DND-41 (cell line): Measurements from ENCODE around the gene TIE1.

Experiments used
- ATAC-seq: fragments of 200-7000 bp; cut with Tn5 transposase; 3 replicates; pipeline ENCODE4 v1.9.1; 2021; ENCODE audit warnings: low read depth; ENCODE audit not compliant: insufficient read depth
- DNase-seq: peaks from one replicate; pipeline ENCODE4 v3.0.0-alpha.2; 2020
- H2AFZ ChIP-seq: 2 replicates; pipeline ENCODE4 v1.6.0; 2012; ENCODE audit warnings: low read depth, low read length
- H3K27ac ChIP-seq: 2 replicates; pipeline ENCODE4 v1.5.1; 2012; ENCODE audit warnings: low read length, inconsistent platforms
- H3K27me3 ChIP-seq: fragments of 200-600 bp; sonication (generic); 2 replicates; pipeline ENCODE4 v1.6.0; 2012; ENCODE audit warnings: low read length, mild to moderate bottlenecking, inconsistent platforms; ENCODE audit not compliant: insufficient read depth, poor library complexity
- H3K36me3 ChIP-seq: 2 replicates; pipeline ENCODE4 v1.5.1; 2012; ENCODE audit warnings: low read length, inconsistent platforms; ENCODE audit not compliant: insufficient read depth
- H3K4me1 ChIP-seq: 2 replicates; pipeline ENCODE4 v1.5.1; 2012; ENCODE audit warnings: mild to moderate bottlenecking, low read length; ENCODE audit not compliant: insufficient read depth
- H3K4me2 ChIP-seq: 2 replicates; pipeline ENCODE4 v1.6.0; 2012; ENCODE audit warnings: mild to moderate bottlenecking, moderate library complexity, low read length, inconsistent platforms; ENCODE audit not compliant: insufficient read depth
- H3K4me3 ChIP-seq, 2 experiments: fragments of 200-600 bp in 1 of 2; shearing (Covaris generic) in 1 of 2; 2 replicates each; pipeline ENCODE4 v1.5.1; 2012 to 2016; ENCODE audit warnings: inconsistent platforms in 2 of 2, low read length in 2 of 2, mild to moderate bottlenecking in 2 of 2, low read depth in 1 of 2, moderate library complexity in 1 of 2
- H3K79me2 ChIP-seq: 2 replicates; pipeline ENCODE4 v1.6.0; 2012; ENCODE audit warnings: low read length, inconsistent platforms; ENCODE audit not compliant: insufficient read depth
- H3K9ac ChIP-seq: 2 replicates; pipeline ENCODE4 v1.6.0; 2012; ENCODE audit warnings: low read depth, mild to moderate bottlenecking, inconsistent platforms, low read length, moderate library complexity
- H3K9me3 ChIP-seq: 2 replicates; pipeline ENCODE4 v1.5.1; 2012; ENCODE audit warnings: low read length, moderate library complexity, mild to moderate bottlenecking, inconsistent platforms; ENCODE audit not compliant: insufficient read depth, severe bottlenecking
- H4K20me1 ChIP-seq: 2 replicates; pipeline ENCODE4 v1.6.0; 2012; ENCODE audit warnings: low read length; ENCODE audit not compliant: insufficient read depth
- EZH2 ChIP-seq: IDR thresholded peaks from 3 replicates; pipeline ENCODE4 v1.6.1; 2012; ENCODE audit warnings: borderline replicate concordance, low read depth, mild to moderate bottlenecking, moderate library complexity, low read length, inconsistent platforms; ENCODE audit not compliant: severe bottlenecking
- TF ChIP-seq, protein P1 (sequence below): IDR thresholded peaks from 2 replicates; pipeline ENCODE4 v1.5.1; 2012; ENCODE audit warnings: borderline replicate concordance, low read length, moderate library complexity, mild to moderate bottlenecking; ENCODE audit not compliant: poor library complexity, severe bottlenecking; ENCODE audit errors: extremely low read depth

The TIE1 gene

DNA sequence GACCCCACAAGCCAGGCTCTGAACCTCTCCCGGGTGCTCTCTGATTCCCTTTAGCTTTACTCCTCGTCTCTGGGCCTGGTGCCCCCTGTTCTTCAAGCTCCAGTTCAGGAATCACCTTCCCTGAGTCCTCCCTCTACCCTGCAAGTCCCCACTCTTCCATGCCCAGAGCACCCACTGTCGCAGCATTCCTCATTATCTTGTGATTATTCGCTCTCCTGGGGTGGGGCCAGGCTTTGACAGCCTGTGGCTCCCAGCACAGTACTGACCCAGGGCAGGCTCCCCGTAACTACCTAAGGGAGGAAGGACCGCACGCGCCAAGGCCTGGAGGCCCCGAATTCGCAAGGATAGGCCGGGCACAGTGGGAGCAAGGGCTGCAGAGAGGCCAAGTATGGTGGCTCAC is 14.7 kb upstream of the TIE1 start:
- no peak overlapping the region for H3K4me2 ChIP-seq
- H3K4me1 ChIP-seq, result no peaks in the 10 kb centered on the region
- no peak for TF ChIP-seq EZH2
- TF ChIP-seq, protein P1, sequence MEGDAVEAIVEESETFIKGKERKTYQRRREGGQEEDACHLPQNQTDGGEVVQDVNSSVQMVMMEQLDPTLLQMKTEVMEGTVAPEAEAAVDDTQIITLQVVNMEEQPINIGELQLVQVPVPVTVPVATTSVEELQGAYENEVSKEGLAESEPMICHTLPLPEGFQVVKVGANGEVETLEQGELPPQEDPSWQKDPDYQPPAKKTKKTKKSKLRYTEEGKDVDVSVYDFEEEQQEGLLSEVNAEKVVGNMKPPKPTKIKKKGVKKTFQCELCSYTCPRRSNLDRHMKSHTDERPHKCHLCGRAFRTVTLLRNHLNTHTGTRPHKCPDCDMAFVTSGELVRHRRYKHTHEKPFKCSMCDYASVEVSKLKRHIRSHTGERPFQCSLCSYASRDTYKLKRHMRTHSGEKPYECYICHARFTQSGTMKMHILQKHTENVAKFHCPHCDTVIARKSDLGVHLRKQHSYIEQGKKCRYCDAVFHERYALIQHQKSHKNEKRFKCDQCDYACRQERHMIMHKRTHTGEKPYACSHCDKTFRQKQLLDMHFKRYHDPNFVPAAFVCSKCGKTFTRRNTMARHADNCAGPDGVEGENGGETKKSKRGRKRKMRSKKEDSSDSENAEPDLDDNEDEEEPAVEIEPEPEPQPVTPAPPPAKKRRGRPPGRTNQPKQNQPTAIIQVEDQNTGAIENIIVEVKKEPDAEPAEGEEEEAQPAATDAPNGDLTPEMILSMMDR, result no peak
- no peaks in the 10 kb centered on the region for H3K79me2 ChIP-seq
- H3K9ac ChIP-seq, result no peak overlapping the region
- 0 out of 2 replicates have a peak, but pooled peaks cover 2% of the 10 kb centered on the region for H4K20me1 ChIP-seq
- no peak overlapping the region for H3K4me3 ChIP-seq
- H3K9me3 ChIP-seq, result no peaks in the 10 kb centered on the region
- H3K27ac ChIP-seq, result no peak overlapping the region
- H3K27me3 ChIP-seq, result no peaks in the 10 kb centered on the region
- H3K36me3 ChIP-seq, result no peaks in the 10 kb centered on the region
- ATAC-seq (no peak), DNase-seq (no peak)
- H2AFZ ChIP-seq, result no peak overlapping the region

- 0 out of 2 replicates have a peak, but pooled peaks cover 2% of the 10 kb centered on the region for H4K20me1 ChIP-seq
- no peak overlapping the region for H3K4me2 ChIP-seq
- no peaks in the 10 kb centered on the region for H3K4me1 ChIP-seq
- TF ChIP-seq, protein P1, result no peak
- no peak for TF ChIP-seq EZH2
- no peak overlapping the region for H2AFZ ChIP-seq
- DNase-seq, result no peak
- no peaks in the 10 kb centered on the region for H3K9me3 ChIP-seq
- H3K27me3 ChIP-seq, result no peaks in the 10 kb centered on the region
- no peaks in the 10 kb centered on the region for H3K36me3 ChIP-seq
- H3K79me2 ChIP-seq, result no peaks in the 10 kb centered on the region
- H3K9ac ChIP-seq, result no peak overlapping the region
- no peak overlapping the region for H3K27ac ChIP-seq
- no peak for ATAC-seq
- no peak overlapping the region for H3K4me3 ChIP-seq
Observed at GRCh38 chr1:43286533-43286932, 14.2 kb upstream of the TIE1 start.

- DNase-seq, result no peak
- Histone ChIP-seq H3K4me3 (no peak overlapping the region), H2AFZ (no peak overlapping the region), H3K36me3 (no peaks in the 10 kb centered on the region), H4K20me1 (0 out of 2 replicates have a peak, but pooled peaks cover 2% of the 10 kb centered on the region), H3K9me3 (no peaks in the 10 kb centered on the region), H3K4me1 (no peaks in the 10 kb centered on the region), H3K9ac (no peak overlapping the region), H3K27me3 (no peaks in the 10 kb centered on the region), H3K79me2 (no peaks in the 10 kb centered on the region), H3K4me2 (no peak overlapping the region), H3K27ac (no peak overlapping the region)
- no peak for ATAC-seq
- no peak for TF ChIP-seq EZH2
- TF ChIP-seq, protein P1, result no peak
Observed at GRCh38 chr1:43288058-43288784, 12.6 kb upstream of the TIE1 start.
